SIG-M5 (cell line): ENCODE measurements around the gene VMA21.

Source experiments
- DNase-seq: peaks from one replicate; lab custom pipeline; 2025; lab: John Stamatoyannopoulos, UW

Gene VMA21

GRCh38 chrX:151396825-151397740 lies at the start of gene VMA21:
Gene VMA21, plus strand, starts transcription at chrX:151397206. Its CDS starts 103 bp downstream, at chrX:151397309.
- DNase-seq: no peak

GRCh38 chrX:151359341-151359740 lies 37.7 kb upstream of the VMA21 start:
- no peak for DNase-seq

- no peak for DNase-seq
Measured at GRCh38 chrX:151359931-151360871, 36.8 kb upstream of the VMA21 start.

- no peak for DNase-seq
Measured at GRCh38 chrX:151363316-151363715, 33.7 kb upstream of the VMA21 start.

GRCh38 chrX:151365579-151365978 lies 31.4 kb upstream of the VMA21 start:
- DNase-seq: no peak

GRCh38 chrX:151370906-151371305 lies 26.1 kb upstream of the VMA21 start:
- no peak for DNase-seq

- DNase-seq: no peak
Measured at GRCh38 chrX:151384807-151385206, 12.2 kb upstream of the VMA21 start.

- DNase-seq: no peak
Measured at GRCh38 chrX:151386838-151387459, 10.1 kb upstream of the VMA21 start.

- no peak for DNase-seq
Measured at GRCh38 chrX:151391722-151392121, 5.3 kb upstream of the VMA21 start.

- no peak for DNase-seq
Measured at GRCh38 chrX:151393514-151393913, 3.5 kb upstream of the VMA21 start.

GRCh38 chrX:151396042-151396824 lies 773 bp upstream of the VMA21 start:
- no peak for DNase-seq

GRCh38 chrX:151397741-151398070 lies 700 bp downstream of the VMA21 start:
- no peak for DNase-seq

- DNase-seq: no peak
Measured at GRCh38 chrX:151398346-151398745, 1.3 kb downstream of the VMA21 start.

- no peak for DNase-seq
Measured at GRCh38 chrX:151402719-151403390, 5.8 kb downstream of the VMA21 start.

- no peak for DNase-seq
Measured at GRCh38 chrX:151416579-151416978, 19.6 kb downstream of the VMA21 start.

- DNase-seq: no peak
Measured at GRCh38 chrX:151419782-151420181, 22.8 kb downstream of the VMA21 start.

GRCh38 chrX:151424505-151424904 lies 27.5 kb downstream of the VMA21 start:
- DNase-seq: no peak

- no peak for DNase-seq
Measured at GRCh38 chrX:151448509-151448908, 51.5 kb downstream of the VMA21 start.

GRCh38 chrX:151458824-151459223 lies 61.8 kb downstream of the VMA21 start:
- no peak for DNase-seq
